ENCODE data around the gene THRB. TPM values are rescaled to one million over a fixed set of nuclear protein-coding genes. Genes with fewer than 3 reads are reported as not detected.

Gene THRB
- total RNA-seq, 1 donor from 2014 or later: 3.1 TPM

DNA sequence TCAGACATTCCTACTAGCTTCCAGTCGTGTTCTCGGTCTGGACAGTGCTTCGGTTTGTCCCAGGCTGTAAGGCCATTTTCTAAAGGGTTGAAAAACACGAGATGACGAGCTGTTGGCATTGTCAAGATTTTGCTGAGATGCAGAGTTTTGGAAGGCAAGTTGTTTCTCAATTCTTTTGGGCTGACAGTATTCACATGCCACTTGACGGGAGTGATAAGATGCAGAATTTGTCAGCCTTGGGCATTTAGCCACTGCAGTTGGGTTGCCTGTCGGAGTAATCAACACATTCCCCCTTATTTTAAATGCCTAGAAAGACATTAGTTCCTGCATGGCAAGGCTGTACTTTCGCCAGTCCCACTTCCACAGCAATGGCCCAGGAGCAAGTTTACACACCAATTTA, 304.4 kb downstream of the THRB start:
- H3K27me3 ChIP-seq (ENCODE audit: control insufficient read depth, insufficient read depth, low read length): no peaks in the 10 kb centered on the region
- DNase-seq (ENCODE audit: low read depth): no peak
- H3K36me3 ChIP-seq (ENCODE audit: control insufficient read depth, insufficient read depth, low read length): no peaks in the 10 kb centered on the region
- no peak overlapping the region for H3K4me3 ChIP-seq (ENCODE audit: low read depth, low read length)
- TF ChIP-seq, protein P1, sequence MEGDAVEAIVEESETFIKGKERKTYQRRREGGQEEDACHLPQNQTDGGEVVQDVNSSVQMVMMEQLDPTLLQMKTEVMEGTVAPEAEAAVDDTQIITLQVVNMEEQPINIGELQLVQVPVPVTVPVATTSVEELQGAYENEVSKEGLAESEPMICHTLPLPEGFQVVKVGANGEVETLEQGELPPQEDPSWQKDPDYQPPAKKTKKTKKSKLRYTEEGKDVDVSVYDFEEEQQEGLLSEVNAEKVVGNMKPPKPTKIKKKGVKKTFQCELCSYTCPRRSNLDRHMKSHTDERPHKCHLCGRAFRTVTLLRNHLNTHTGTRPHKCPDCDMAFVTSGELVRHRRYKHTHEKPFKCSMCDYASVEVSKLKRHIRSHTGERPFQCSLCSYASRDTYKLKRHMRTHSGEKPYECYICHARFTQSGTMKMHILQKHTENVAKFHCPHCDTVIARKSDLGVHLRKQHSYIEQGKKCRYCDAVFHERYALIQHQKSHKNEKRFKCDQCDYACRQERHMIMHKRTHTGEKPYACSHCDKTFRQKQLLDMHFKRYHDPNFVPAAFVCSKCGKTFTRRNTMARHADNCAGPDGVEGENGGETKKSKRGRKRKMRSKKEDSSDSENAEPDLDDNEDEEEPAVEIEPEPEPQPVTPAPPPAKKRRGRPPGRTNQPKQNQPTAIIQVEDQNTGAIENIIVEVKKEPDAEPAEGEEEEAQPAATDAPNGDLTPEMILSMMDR (IDR thresholded peaks at IDR 0.05; ENCODE audit: insufficient read depth, low read length, poor library complexity, severe bottlenecking): no peak

DNA sequence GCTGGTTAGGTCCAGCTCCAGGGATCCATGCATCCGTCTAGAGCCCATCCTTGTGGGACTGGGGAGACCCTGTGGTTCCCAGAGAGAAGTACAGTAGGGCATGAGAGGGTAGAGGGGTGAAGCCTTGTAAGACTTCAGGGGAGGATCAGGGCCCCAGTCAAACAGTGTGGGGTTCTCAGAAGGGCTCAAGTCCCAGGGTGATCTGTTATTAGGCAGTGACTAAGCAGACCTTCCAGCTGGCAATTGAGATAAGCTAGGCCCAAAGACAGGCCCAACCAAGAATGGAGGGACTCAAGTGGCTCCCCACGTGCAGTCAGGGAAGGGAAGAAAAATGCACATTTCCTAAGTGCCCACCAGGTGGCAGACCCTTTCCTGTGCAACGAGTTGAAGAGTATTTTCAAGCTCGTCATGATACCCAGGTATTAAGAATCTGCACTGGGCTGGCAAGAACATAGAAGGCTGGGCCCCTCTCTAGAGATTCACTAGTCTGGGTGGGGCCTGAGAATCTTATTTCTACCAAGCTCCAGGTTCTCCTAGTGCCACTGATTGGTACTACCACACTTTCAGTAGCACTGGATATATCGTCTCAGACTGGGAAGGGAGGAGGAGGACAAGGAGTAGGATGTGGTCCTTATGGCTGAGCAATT, 308.8 kb downstream of the THRB start:
- DNase-seq (ENCODE audit: low read depth): peak; percentile 23
- no peaks in the 10 kb centered on the region for H3K36me3 ChIP-seq (ENCODE audit: control insufficient read depth, insufficient read depth, low read length)
- TF ChIP-seq, protein P1 (IDR thresholded peaks at IDR 0.05; ENCODE audit: insufficient read depth, low read length, poor library complexity, severe bottlenecking): peak; percentile 72
- no peaks in the 10 kb centered on the region for H3K27me3 ChIP-seq (ENCODE audit: control insufficient read depth, insufficient read depth, low read length)
- H3K4me3 ChIP-seq (ENCODE audit: low read depth, low read length): no peak overlapping the region

DNA sequence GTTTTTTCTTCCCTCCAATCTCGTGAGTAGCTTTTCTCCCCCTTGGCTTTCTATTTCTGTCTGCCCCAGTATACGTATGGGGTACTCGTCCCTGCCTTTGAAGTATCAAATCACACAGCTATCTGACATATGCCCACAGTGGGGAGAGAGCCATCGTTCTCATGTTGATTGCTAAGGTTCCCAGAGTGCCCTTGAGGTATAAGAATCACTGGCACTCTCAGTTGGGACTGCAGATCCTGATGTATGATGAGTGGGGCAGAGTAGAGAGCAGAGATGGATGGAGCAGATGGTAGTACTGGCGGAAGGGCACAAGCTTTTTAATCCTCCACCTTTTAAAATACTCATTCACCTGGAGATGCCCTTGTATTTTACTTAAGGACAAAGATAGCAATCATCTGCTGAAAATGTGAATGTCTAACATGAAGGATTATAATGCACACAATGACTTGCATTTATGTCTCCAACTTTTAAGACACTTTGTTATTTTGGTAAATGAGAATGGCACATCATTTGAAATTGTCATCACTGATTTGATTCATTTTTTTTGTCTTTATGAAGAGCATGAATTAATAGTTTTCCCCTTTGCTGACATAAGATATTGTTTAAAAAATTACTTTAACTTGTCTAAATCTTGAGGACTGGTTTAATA, 310.0 kb downstream of the THRB start:
- DNase-seq (ENCODE audit: low read depth): no peak
- no peaks in the 10 kb centered on the region for H3K27me3 ChIP-seq (ENCODE audit: control insufficient read depth, insufficient read depth, low read length)
- TF ChIP-seq, protein P1 (IDR thresholded peaks at IDR 0.05; ENCODE audit: insufficient read depth, low read length, poor library complexity, severe bottlenecking): no peak
- no peak overlapping the region for H3K4me3 ChIP-seq (ENCODE audit: low read depth, low read length)
- H3K36me3 ChIP-seq (ENCODE audit: control insufficient read depth, insufficient read depth, low read length): no peaks in the 10 kb centered on the region

GRCh38 chr3:24182756-24183155, 311.9 kb downstream of the THRB start:
- Histone ChIP-seq H3K4me3 (ENCODE audit: low read depth, low read length) (no peak overlapping the region), H3K36me3 (ENCODE audit: control insufficient read depth, insufficient read depth, low read length) (no peaks in the 10 kb centered on the region), H3K27me3 (ENCODE audit: control insufficient read depth, insufficient read depth, low read length) (no peaks in the 10 kb centered on the region)
- DNase-seq (ENCODE audit: low read depth): no peak
- TF ChIP-seq, protein P1 (IDR thresholded peaks at IDR 0.05; ENCODE audit: insufficient read depth, low read length, poor library complexity, severe bottlenecking): no peak

GRCh38 chr3:24181256-24181655, 313.4 kb downstream of the THRB start:
- H3K4me3 ChIP-seq (ENCODE audit: low read depth, low read length): no peak overlapping the region
- no peaks in the 10 kb centered on the region for H3K27me3 ChIP-seq (ENCODE audit: control insufficient read depth, insufficient read depth, low read length)
- no peak for DNase-seq (ENCODE audit: low read depth)
- no peaks in the 10 kb centered on the region for H3K36me3 ChIP-seq (ENCODE audit: control insufficient read depth, insufficient read depth, low read length)
- TF ChIP-seq, protein P1 (IDR thresholded peaks at IDR 0.05; ENCODE audit: insufficient read depth, low read length, poor library complexity, severe bottlenecking): no peak
